ENCODE data around the gene NBEA. TPM values are rescaled to one million over a fixed set of nuclear protein-coding genes. Genes with fewer than 3 reads are reported as not detected.

The NBEA gene
- total RNA-seq, 1 donor from 2014 or later, result 0.27 TPM

GRCh38 chr13:35472323-35472881, 530.3 kb downstream of the NBEA start:
- intact Hi-C loops (cut with micrococcal nuclease), result no loop called here

- intact Hi-C loops (cut with micrococcal nuclease), result no loop called here
These were observed 531.2 kb downstream of the NBEA start for GRCh38 chr13:35473206-35473775.

- intact Hi-C loops (cut with micrococcal nuclease), result no loop called here
These were observed 531.7 kb downstream of the NBEA start for GRCh38 chr13:35473802-35474201.

GRCh38 chr13:35474496-35475211, 532.6 kb downstream of the NBEA start:
- intact Hi-C loops (cut with micrococcal nuclease), result no loop called here

- intact Hi-C loops (cut with micrococcal nuclease), result no loop called here
These were observed 533.3 kb downstream of the NBEA start for GRCh38 chr13:35475212-35475959.

GRCh38 chr13:35475960-35476943, 534.2 kb downstream of the NBEA start, which contains the start of gene MAB21L1:
MAB21L1 (minus strand) TSS chr13:35476689; CDS start chr13:35476138, 551 bp downstream.
- intact Hi-C loops (cut with micrococcal nuclease), result no loop called here

GRCh38 chr13:35477386-35477946, 535.4 kb downstream of the NBEA start:
- intact Hi-C loops (cut with micrococcal nuclease), result no loop called here

GRCh38 chr13:35478271-35479037, 536.4 kb downstream of the NBEA start:
- intact Hi-C loops (cut with micrococcal nuclease), result no loop called here

- intact Hi-C loops (cut with micrococcal nuclease), result no loop called here
These were observed 537.0 kb downstream of the NBEA start for GRCh38 chr13:35479038-35479492.

- intact Hi-C loops (cut with micrococcal nuclease), result no loop called here
These were observed 537.6 kb downstream of the NBEA start for GRCh38 chr13:35479706-35480105.

- intact Hi-C loops (cut with micrococcal nuclease), result no loop called here
These were observed 538.3 kb downstream of the NBEA start for GRCh38 chr13:35480346-35480745.

- intact Hi-C loops (cut with micrococcal nuclease), result no loop called here
These were observed 539.7 kb downstream of the NBEA start for GRCh38 chr13:35481777-35482176.

- intact Hi-C loops (cut with micrococcal nuclease), result no loop called here
These were observed 540.5 kb downstream of the NBEA start for GRCh38 chr13:35482527-35482926.

GRCh38 chr13:35483761-35484160, 541.7 kb downstream of the NBEA start:
- intact Hi-C loops (cut with micrococcal nuclease), result no loop called here

GRCh38 chr13:35484384-35484783, 542.3 kb downstream of the NBEA start:
- intact Hi-C loops (cut with micrococcal nuclease), result no loop called here

GRCh38 chr13:35485424-35485823, 543.4 kb downstream of the NBEA start:
- intact Hi-C loops (cut with micrococcal nuclease), result no loop called here

- intact Hi-C loops (cut with micrococcal nuclease), result no loop called here
These were observed 547.0 kb downstream of the NBEA start for GRCh38 chr13:35489050-35489449.

- intact Hi-C loops (cut with micrococcal nuclease), result no loop called here
These were observed 553.9 kb downstream of the NBEA start for GRCh38 chr13:35496006-35496405.

GRCh38 chr13:35496761-35497386, 554.8 kb downstream of the NBEA start:
- intact Hi-C loops (cut with micrococcal nuclease), result no loop called here

All from T-helper 2 cell treated with Interferon-gamma antibody and Interleukin-4, amounts not matched to agents 100 ng/mL and 5 ng/mL, for 36 hours (primary cell).